K562 (cell line): Measurements from ENCODE around the gene MAP4K4. TPM values are rescaled to one million over a fixed set of nuclear protein-coding genes. Genes with fewer than 3 reads are reported as not detected.

Experiments used
- BRCA1 ChIP-seq, 2 experiments: fragments of 450-650 bp in 1 of 2; sonication (generic) in 1 of 2; formaldehyde crosslinking in 1 of 2; IDR thresholded peaks; 2 replicates each; pipeline versions ENCODE4 v1.5.0 to v1.6.1; 2017 to 2020; ENCODE audit warnings: mild to moderate bottlenecking in 1 of 2, missing genetic modification reagents in 1 of 2
- ELF4 ChIP-seq: fragments of 450-650 bp; formaldehyde crosslinking; IDR thresholded peaks from 2 replicates; pipeline ENCODE4 v1.4.0; 2022; ENCODE audit warnings: missing genetic modification characterization
- HMG20A ChIP-seq: fragments of 450-650 bp; formaldehyde crosslinking; conservative IDR thresholded peaks from 2 replicates; pipeline ENCODE4 v1.4.0; 2020; ENCODE audit warnings: mild to moderate bottlenecking, mixed read lengths
- OTX1 ChIP-seq: fragments of 450-650 bp; formaldehyde crosslinking; IDR thresholded peaks from 2 replicates; pipeline ENCODE4 v1.4.0; 2022; ENCODE audit warnings: mild to moderate bottlenecking
- POLR2A ChIP-seq: fragments of 450-650 bp; conservative IDR thresholded peaks from 2 replicates; pipeline ENCODE4 v1.6.1; 2016
- SAFB ChIP-seq: fragments of 200-400 bp; formaldehyde crosslinking; IDR thresholded peaks from 2 replicates; pipeline ENCODE4 v1.6.1; 2017; ENCODE audit warnings: low read depth, low read length, borderline replicate concordance
- SNRNP70 ChIP-seq: fragments of 200-400 bp; formaldehyde crosslinking; optimal IDR thresholded peaks from 2 replicates; pipeline ENCODE3; 2017; ENCODE audit warnings: low read depth, low read length
- ZBED1 ChIP-seq: IDR thresholded peaks from 2 replicates; pipeline ENCODE4 v1.6.1; 2014
- ZNF436 ChIP-seq: fragments of 250-450, 450-650 bp; sonication (Bioruptor Pico); formaldehyde crosslinking; IDR thresholded peaks from 2 replicates; pipeline ENCODE4 v1.7.0; 2020; ENCODE audit warnings: mild to moderate bottlenecking
- ZNF717 ChIP-seq: fragments of 250-450 bp; sonication (Bioruptor Pico); IDR thresholded peaks from 2 replicates; pipeline ENCODE4 v1.5.0; 2021
- ZZZ3 ChIP-seq: fragments of 450-650 bp; IDR thresholded peaks from 2 replicates; pipeline ENCODE4 v1.6.1; 2016; ENCODE audit warnings: antibody characterized with exemption, mild to moderate bottlenecking, moderate library complexity
- polyA plus RNA-seq, 8 experiments: library from polyadenylated mRNA; depleted of rRNA in 4 of 8; stranded (reverse) in 5 of 8; unstranded in 3 of 8; fragments of >200 nt; fragmentation: Nextera tagmentation in 2 of 8; fragmentation: Illumina TruSeq in 1 of 8; extraction: Ambion mirVana in 2 of 8; extraction: Trizol in 1 of 8; gene quantifications; 2 replicates each; pipeline versions ENCODE4 v1.2.1 to v1.2.3, GENCODE V29; 2011 to 2014; ENCODE audit warnings: inconsistent platforms in 1 of 8, missing spikeins in 1 of 8
- total RNA-seq, 7 experiments: library from RNA; depleted of rRNA in 6 of 7; stranded (reverse); fragments of >200 nt in 6 of 7; fragmentation: Illumina TruSeq in 2 of 7; extraction: Trizol in 2 of 7; gene quantifications; 2 replicates each; pipeline versions ENCODE4 v1.2.1 to v1.2.3, GENCODE V29; 2011 to 2021; ENCODE audit warnings: low replicate concordance in 1 of 7
- TF ChIP-seq, protein P1 (sequence below): fragments of 450-650 bp; formaldehyde crosslinking; IDR thresholded peaks from 2 replicates; pipeline ENCODE4 v1.4.0; 2020; ENCODE audit warnings: mild to moderate bottlenecking, moderate library complexity
- TF ChIP-seq, protein P2 (sequence below): fragments of 250-450 bp; sonication (Bioruptor Pico); IDR thresholded peaks from 2 replicates; pipeline ENCODE4 v1.5.1; 2021; ENCODE audit warnings: mild to moderate bottlenecking
- TF ChIP-seq, protein P3 (sequence below): fragments of 250-450 bp; sonication (Bioruptor Pico); IDR thresholded peaks from 2 replicates; pipeline ENCODE4 v1.6.1; 2021; ENCODE audit warnings: mild to moderate bottlenecking
- TF ChIP-seq, protein P4 (sequence below): sonication (generic); formaldehyde crosslinking; IDR thresholded peaks from 2 replicates; pipeline ENCODE4 v1.8.0; 2022; ENCODE audit warnings: missing genetic modification reagents, mild to moderate bottlenecking, borderline replicate concordance
- TF ChIP-seq, protein P5 (sequence below): fragments of 250-450 bp; sonication (Bioruptor Pico); IDR thresholded peaks from 2 replicates; pipeline ENCODE4 v1.8.0; 2022; ENCODE audit warnings: moderate library complexity, mild to moderate bottlenecking, inconsistent platforms

Gene MAP4K4
- total and polyA plus RNA-seq, 9 of the 15 experiments (the other 6 are each of a cell fraction or from before 2014, with no cell fraction given), result 7.6 to 76.4 (median 50.6) TPM

DNA sequence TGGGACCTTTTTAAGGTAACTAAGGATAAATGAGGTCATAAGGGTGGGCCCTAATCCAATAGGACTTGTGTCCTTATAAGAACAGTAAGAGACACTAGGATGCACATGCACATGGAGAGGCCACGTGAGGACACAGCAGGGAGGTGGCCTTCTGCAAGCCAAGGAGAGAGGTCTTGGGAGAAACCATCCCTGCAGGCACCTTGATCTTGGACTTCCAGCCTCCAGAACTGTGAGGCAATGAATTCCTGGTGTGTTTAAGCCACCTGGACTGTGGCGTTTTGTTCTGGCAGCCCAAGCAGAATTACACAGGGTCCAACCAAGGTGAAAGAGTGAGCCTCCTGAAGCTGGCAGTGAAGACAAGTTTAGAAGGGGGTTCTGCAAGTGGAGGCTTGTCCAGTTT is 204.7 kb downstream of the MAP4K4 start (continued):
- TF ChIP-seq HMG20A (CRISPR knock-in tag) (no peak), ELF4 (CRISPR knock-in tag) (no peak), ZBED1 (no peak), ZNF436 (no peak), OTX1 (CRISPR knock-in tag) (no peak), ZNF717 (CRISPR knock-in tag) (no peak), BRCA1 (IDR thresholded peaks at IDR 0.05) (no peak), BRCA1 (CRISPR knock-in tag; IDR thresholded peaks at IDR 0.05) (no peak), POLR2A (no peak), SNRNP70 (no peak), ZZZ3 (no peak), SAFB (no peak)
- TF ChIP-seq, protein P1, sequence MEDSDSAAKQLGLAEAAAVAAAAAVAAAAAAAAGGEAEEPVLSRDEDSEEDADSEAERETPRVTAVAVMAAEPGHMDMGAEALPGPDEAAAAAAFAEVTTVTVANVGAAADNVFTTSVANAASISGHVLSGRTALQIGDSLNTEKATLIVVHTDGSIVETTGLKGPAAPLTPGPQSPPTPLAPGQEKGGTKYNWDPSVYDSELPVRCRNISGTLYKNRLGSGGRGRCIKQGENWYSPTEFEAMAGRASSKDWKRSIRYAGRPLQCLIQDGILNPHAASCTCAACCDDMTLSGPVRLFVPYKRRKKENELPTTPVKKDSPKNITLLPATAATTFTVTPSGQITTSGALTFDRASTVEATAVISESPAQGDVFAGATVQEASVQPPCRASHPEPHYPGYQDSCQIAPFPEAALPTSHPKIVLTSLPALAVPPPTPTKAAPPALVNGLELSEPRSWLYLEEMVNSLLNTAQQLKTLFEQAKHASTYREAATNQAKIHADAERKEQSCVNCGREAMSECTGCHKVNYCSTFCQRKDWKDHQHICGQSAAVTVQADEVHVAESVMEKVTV (CRISPR knock-in tag), result no peak
- TF ChIP-seq, protein P2, sequence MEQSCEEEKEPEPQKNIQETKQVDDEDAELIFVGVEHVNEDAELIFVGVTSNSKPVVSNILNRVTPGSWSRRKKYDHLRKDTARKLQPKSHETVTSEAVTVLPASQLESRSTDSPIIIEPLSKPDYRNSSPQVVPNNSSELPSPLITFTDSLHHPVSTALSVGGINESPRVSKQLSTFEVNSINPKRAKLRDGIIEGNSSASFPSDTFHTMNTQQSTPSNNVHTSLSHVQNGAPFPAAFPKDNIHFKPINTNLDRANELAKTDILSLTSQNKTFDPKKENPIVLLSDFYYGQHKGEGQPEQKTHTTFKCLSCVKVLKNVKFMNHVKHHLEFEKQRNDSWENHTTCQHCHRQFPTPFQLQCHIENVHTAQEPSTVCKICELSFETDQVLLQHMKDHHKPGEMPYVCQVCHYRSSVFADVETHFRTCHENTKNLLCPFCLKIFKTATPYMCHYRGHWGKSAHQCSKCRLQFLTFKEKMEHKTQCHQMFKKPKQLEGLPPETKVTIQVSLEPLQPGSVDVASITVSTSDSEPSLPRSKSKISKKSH, result no peak
- TF ChIP-seq, protein P3, sequence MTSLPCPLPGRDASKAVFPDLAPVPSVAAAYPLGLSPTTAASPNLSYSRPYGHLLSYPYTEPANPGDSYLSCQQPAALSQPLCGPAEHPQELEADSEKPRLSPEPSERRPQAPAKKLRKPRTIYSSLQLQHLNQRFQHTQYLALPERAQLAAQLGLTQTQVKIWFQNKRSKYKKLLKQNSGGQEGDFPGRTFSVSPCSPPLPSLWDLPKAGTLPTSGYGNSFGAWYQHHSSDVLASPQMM (CRISPR knock-in tag), result no peak
- TF ChIP-seq, protein P4, sequence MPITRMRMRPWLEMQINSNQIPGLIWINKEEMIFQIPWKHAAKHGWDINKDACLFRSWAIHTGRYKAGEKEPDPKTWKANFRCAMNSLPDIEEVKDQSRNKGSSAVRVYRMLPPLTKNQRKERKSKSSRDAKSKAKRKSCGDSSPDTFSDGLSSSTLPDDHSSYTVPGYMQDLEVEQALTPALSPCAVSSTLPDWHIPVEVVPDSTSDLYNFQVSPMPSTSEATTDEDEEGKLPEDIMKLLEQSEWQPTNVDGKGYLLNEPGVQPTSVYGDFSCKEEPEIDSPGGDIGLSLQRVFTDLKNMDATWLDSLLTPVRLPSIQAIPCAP (CRISPR knock-in tag), result no peak
- TF ChIP-seq, protein P5, sequence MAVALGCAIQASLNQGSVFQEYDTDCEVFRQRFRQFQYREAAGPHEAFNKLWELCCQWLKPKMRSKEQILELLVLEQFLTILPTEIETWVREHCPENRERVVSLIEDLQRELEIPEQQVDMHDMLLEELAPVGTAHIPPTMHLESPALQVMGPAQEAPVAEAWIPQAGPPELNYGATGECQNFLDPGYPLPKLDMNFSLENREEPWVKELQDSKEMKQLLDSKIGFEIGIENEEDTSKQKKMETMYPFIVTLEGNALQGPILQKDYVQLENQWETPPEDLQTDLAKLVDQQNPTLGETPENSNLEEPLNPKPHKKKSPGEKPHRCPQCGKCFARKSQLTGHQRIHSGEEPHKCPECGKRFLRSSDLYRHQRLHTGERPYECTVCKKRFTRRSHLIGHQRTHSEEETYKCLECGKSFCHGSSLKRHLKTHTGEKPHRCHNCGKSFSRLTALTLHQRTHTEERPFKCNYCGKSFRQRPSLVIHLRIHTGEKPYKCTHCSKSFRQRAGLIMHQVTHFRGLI (CRISPR knock-in tag), result no peak
